Measurements from ENCODE around the gene TANC1. TPM values are rescaled to one million over a fixed set of nuclear protein-coding genes. Genes with fewer than 3 reads are reported as not detected.

TANC1 gene
- total and polyA plus RNA-seq, 5 experiments from 2014 or later: 0.05 to 0.17 (median 0.09) TPM; not detected in 1

DNA sequence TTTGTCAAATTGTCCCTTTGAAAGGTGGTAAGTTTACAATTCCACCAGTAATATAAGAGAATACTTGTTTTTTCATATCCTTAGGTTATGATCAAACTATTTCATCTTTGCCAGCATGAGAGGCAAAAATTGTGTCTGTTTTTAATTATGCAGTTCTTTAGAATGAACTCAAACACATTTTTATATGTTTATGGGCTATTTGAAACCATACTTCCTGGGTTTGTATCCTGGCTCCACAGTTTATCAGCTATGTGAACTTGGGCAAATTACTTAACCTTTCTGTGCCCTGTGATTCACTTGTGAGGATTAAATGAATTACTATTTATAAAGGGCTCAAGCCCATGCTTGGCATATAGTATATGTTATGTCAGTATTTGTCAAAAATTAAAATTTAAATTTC lies 109.4 kb downstream of the TANC1 start:
- peaks cover 0 to 5% (median 0%) of the 10 kb centered on the region in 9 donors for H3K9me3 Mint-ChIP-seq
- no peak overlapping the region for H3K27ac Mint-ChIP-seq
- no peaks in the 10 kb centered on the region for H3K27me3 Mint-ChIP-seq
- no peak overlapping the region for H3K4me3 Mint-ChIP-seq
- DNase-seq (no peak), ATAC-seq (no peak)
- H3K36me3 Mint-ChIP-seq: peaks cover 0 to 2% (median 0%) of the 10 kb centered on the region in 3 donors
- no peaks in the 10 kb centered on the region for H3K4me1 Mint-ChIP-seq
- POLR2A ChIA-PET: no interaction called here

GRCh38 chr2:159078443-159078842 lies 110.0 kb downstream of the TANC1 start:
- POLR2A ChIA-PET: no interaction called here
- DNase-seq: no peak
- Mint-ChIP-seq H3K9me3 (peaks cover 0 to 5% (median 0%) of the 10 kb centered on the region in 9 donors), H3K27ac (no peak overlapping the region), H3K4me1 (no peaks in the 10 kb centered on the region), H3K36me3 (peaks cover 0 to 2% (median 0%) of the 10 kb centered on the region in 3 donors), H3K27me3 (no peaks in the 10 kb centered on the region), H3K4me3 (no peak overlapping the region)
- ATAC-seq: no peak

- Mint-ChIP-seq H3K4me1 (peaks cover 0 to 5% (median 1%) of the 10 kb centered on the region in 4 donors), H3K4me3 (no peak overlapping the region), H3K36me3 (peaks cover 0 to 2% (median 0%) of the 10 kb centered on the region in 3 donors), H3K27me3 (no peaks in the 10 kb centered on the region), H3K9me3 (peaks cover 0 to 5% (median 0%) of the 10 kb centered on the region in 9 donors), H3K27ac (no peak overlapping the region)
- DNase-seq (no peak), ATAC-seq (no peak)
- POLR2A ChIA-PET: no interaction called here
Measured at GRCh38 chr2:159080641-159081040, 112.2 kb downstream of the TANC1 start.

- Mint-ChIP-seq H3K27ac (no peak overlapping the region), H3K4me3 (no peak overlapping the region), H3K4me1 (peaks cover 0 to 20% (median 7%) of the 10 kb centered on the region in 4 donors), H3K27me3 (no peaks in the 10 kb centered on the region), H3K9me3 (peaks cover 0 to 5% (median 0%) of the 10 kb centered on the region in 9 donors), H3K36me3 (peaks cover 0 to 2% (median 0%) of the 10 kb centered on the region in 3 donors)
- POLR2A ChIA-PET: no interaction called here
- DNase-seq (no peak), ATAC-seq (no peak)
Measured at GRCh38 chr2:159082119-159082518, 113.7 kb downstream of the TANC1 start.

- Mint-ChIP-seq H3K27me3 (no peaks in the 10 kb centered on the region), H3K4me3 (no peak overlapping the region)
Measured at GRCh38 chr2:159084384-159085370, 116.2 kb downstream of the TANC1 start.

DNA sequence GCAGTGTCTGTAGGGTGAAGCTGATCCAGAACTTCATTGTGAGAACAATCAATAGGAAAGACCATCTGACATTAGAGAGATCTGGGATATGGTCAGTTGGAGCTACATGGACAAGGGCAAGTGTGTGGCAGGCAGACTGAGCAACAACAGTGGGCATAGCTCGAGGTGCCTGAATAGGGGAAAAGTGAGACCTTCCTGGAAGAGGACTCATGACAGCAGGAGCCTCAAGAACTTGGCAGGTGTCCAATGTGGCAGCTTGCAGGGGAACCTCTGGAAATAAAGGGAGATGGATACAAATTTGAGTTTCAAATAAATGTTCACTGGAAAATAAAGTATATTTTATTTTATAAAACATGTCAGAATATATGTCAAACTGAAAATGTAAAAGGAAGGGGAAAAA lies 117.9 kb downstream of the TANC1 start:
- H3K9me3 Mint-ChIP-seq: no peaks in the 10 kb centered on the region
- POLR2A ChIA-PET: no interaction called here
- H3K36me3 Mint-ChIP-seq: peaks cover 0 to 2% (median 0%) of the 10 kb centered on the region in 3 donors
- peak overlapping the region in 3 of 10 donors; percentile 14 to 44 (median 21) for H3K4me3 Mint-ChIP-seq
- no peaks in the 10 kb centered on the region for H3K27me3 Mint-ChIP-seq
- H3K27ac Mint-ChIP-seq: peak overlapping the region in 3 of 10 donors; percentile 2 to 47 (median 42)
- ATAC-seq (no peak), DNase-seq (no peak)
- H3K4me1 Mint-ChIP-seq: peaks cover 22 to 46% (median 26%) of the 10 kb centered on the region in 4 donors

More at GRCh38 chr2:159084384-159085370, 116.2 kb downstream of the TANC1 start:
- DNase-seq (no peak), ATAC-seq (no peak)
- POLR2A ChIA-PET: no interaction called here
- Mint-ChIP-seq H3K27ac (no peak overlapping the region), H3K36me3 (peaks cover 0 to 2% (median 0%) of the 10 kb centered on the region in 3 donors), H3K4me1 (peaks cover 5 to 34% (median 17%) of the 10 kb centered on the region in 4 donors), H3K9me3 (peaks cover 0 to 4% (median 0%) of the 10 kb centered on the region in 9 donors)

GRCh38 chr2:159086826-159087225 lies 118.4 kb downstream of the TANC1 start:
- no peaks in the 10 kb centered on the region for H3K27me3 Mint-ChIP-seq
- POLR2A ChIA-PET: interaction anchor here (0.7 kb wide), 3 partner anchors 32 to 305 kb away, joined by 3 read pairs; no protein-coding TSS in a partner anchor
- H3K9me3 Mint-ChIP-seq: no peaks in the 10 kb centered on the region
- H3K4me1 Mint-ChIP-seq: peaks cover 27 to 51% (median 31%) of the 10 kb centered on the region in 4 donors
- H3K4me3 Mint-ChIP-seq: peak overlapping the region in 6 of 10 donors; percentile 3 to 42 (median 25)
- peak overlapping the region in 7 of 10 donors; percentile 12 to 78 (median 49) for H3K27ac Mint-ChIP-seq
- peaks cover 0 to under 1% (median 0%) of the 10 kb centered on the region in 3 donors for H3K36me3 Mint-ChIP-seq
- peak in 1 of 2 donors; percentile 33 for ATAC-seq
- DNase-seq: no peak

DNA sequence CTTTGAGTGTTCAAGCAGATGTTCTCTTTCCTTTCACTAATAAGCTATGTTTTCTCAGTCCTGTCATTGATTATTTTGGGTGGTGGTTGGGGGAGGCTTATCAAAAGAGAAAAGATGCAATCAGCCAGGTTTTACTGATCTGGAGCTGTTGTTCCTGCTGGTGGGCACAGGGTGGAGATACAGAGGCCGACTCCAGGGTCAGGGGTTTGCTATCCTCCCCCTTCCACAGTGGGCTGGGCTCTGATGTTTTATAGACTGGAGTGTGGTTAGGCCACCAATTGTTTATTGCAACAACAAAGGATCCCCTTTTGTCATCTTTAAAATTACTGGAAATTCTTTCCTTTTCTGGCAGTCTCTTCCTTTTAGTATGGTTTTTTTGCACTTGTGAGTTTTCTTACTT lies 120.5 kb downstream of the TANC1 start:
- H3K4me1 Mint-ChIP-seq: peaks cover 37 to 72% (median 51%) of the 10 kb centered on the region in 4 donors
- H3K9me3 Mint-ChIP-seq: no peaks in the 10 kb centered on the region
- no peaks in the 10 kb centered on the region for H3K27me3 Mint-ChIP-seq
- DNase-seq (no peak), ATAC-seq (no peak)
- POLR2A ChIA-PET: no interaction called here
- H3K4me3 Mint-ChIP-seq: no peak overlapping the region
- peak overlapping the region in 3 of 10 donors; percentile 58 to 85 (median 67) for H3K27ac Mint-ChIP-seq
- no peaks in the 10 kb centered on the region for H3K36me3 Mint-ChIP-seq

GRCh38 chr2:159089543-159089942 lies 121.1 kb downstream of the TANC1 start:
- H3K4me3 Mint-ChIP-seq: peak overlapping the region in 3 of 10 donors; percentile 2 to 54 (median 16)
- H3K27me3 Mint-ChIP-seq: no peaks in the 10 kb centered on the region
- POLR2A ChIA-PET: no interaction called here

DNA sequence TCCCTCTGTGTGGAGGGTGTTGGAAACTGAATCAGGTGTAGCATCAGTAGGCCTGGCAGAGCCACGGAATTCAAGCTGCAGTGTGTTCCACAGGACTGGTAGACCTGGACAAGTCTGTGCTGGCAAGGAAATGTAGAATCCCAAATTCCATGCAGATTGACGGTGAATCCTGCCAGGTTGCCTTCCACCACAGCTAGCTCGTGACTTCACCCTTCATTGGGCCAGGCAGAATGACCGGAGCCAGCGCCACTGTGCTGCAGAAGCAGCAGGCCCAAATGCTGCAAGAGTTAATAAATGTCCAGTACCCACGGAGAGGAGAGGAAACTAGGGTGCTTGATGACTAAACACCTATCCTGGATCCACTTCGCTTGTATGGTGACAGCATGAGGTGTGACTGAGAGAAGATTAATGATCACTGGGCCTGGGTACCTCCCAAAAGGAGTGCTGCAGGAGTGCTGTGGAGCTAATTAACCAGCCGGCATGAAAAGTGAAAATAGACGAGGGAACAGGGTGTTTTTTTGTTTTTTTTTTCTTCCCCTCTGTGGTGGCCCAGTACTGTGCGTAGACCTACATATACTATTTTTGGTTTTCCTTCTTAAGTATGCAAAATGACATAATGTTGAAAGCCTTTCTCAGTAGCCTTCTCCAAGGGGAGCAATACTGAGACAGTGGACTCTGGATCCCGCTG lies 122.2 kb downstream of the TANC1 start:
- POLR2A ChIA-PET: interaction anchor here (1.0 to 2.3 kb wide), 2 partner anchors 20 to 622 kb away, joined by 3 to 9 read pairs; partner anchors contain the start of gene MARCHF7
- DNase-seq (peak in 1 of 10 donors; percentile 15), ATAC-seq (no peak)
- peak overlapping the region in 9 of 10 donors; percentile 26 to 73 (median 58) for H3K4me3 Mint-ChIP-seq
- peak overlapping the region; percentile 50 to 90 (median 74) for H3K27ac Mint-ChIP-seq
- peaks cover 0 to 8% (median under 1%) of the 10 kb centered on the region in 9 donors for H3K9me3 Mint-ChIP-seq
- peaks cover 39 to 75% (median 59%) of the 10 kb centered on the region in 4 donors for H3K4me1 Mint-ChIP-seq
- H3K36me3 Mint-ChIP-seq: peaks cover 0 to under 1% (median under 1%) of the 10 kb centered on the region in 3 donors
- no peaks in the 10 kb centered on the region for H3K27me3 Mint-ChIP-seq

More at GRCh38 chr2:159089543-159089942, 121.1 kb downstream of the TANC1 start:
- Mint-ChIP-seq H3K4me1 (peaks cover 41 to 78% (median 58%) of the 10 kb centered on the region in 4 donors), H3K9me3 (peaks cover 0 to 5% (median 0%) of the 10 kb centered on the region in 9 donors), H3K27ac (peak overlapping the region in 7 of 10 donors; percentile 44 to 85 (median 67)), H3K36me3 (no peaks in the 10 kb centered on the region)
- DNase-seq: no peak
- ATAC-seq: no peak

- ATAC-seq (no peak), DNase-seq (no peak)
- H3K36me3 Mint-ChIP-seq: peaks cover 0 to 8% (median 6%) of the 10 kb centered on the region in 3 donors
- H3K4me1 Mint-ChIP-seq: peaks cover 32 to 73% (median 61%) of the 10 kb centered on the region in 4 donors
- peaks cover 0 to 16% (median 8%) of the 10 kb centered on the region in 9 donors for H3K9me3 Mint-ChIP-seq
- POLR2A ChIA-PET: interaction anchor here (2.3 kb wide), 1 partner anchor 621 kb away, joined by 9 read pairs; the partner anchor contains the start of gene MARCHF7
- H3K27ac Mint-ChIP-seq: peak overlapping the region; percentile 65 to 90 (median 86)
- no peaks in the 10 kb centered on the region for H3K27me3 Mint-ChIP-seq
- H3K4me3 Mint-ChIP-seq: peak overlapping the region; percentile 36 to 78 (median 48)
Measured at GRCh38 chr2:159091381-159091780, 122.9 kb downstream of the TANC1 start.

GRCh38 chr2:159091976-159092375 lies 123.5 kb downstream of the TANC1 start:
- H3K4me3 Mint-ChIP-seq: peak overlapping the region; percentile 36 to 78 (median 48)
- POLR2A ChIA-PET: interaction anchor here (0.9 to 2.3 kb wide), 2 partner anchors 27 to 620 kb away, joined by 4 to 9 read pairs; partner anchors contain the start of gene MARCHF7
- peaks cover 32 to 67% (median 60%) of the 10 kb centered on the region in 4 donors for H3K4me1 Mint-ChIP-seq
- H3K9me3 Mint-ChIP-seq: peaks cover 0 to 22% (median 13%) of the 10 kb centered on the region in 9 donors
- ATAC-seq: peak; percentile 80 to 88
- peak overlapping the region; percentile 65 to 90 (median 86) for H3K27ac Mint-ChIP-seq
- DNase-seq: peak in 5 of 10 donors; percentile 14 to 67 (median 19)
- peaks cover 0 to 14% (median 12%) of the 10 kb centered on the region in 3 donors for H3K36me3 Mint-ChIP-seq
- no peaks in the 10 kb centered on the region for H3K27me3 Mint-ChIP-seq
